Fibroblast of pulmonary artery (primary cell): ENCODE results near the gene CEP104.

ENCODE experiments used
- DNase-seq: peaks from one replicate; pipeline ENCODE4 v3.0.0-alpha.2; 2010; ENCODE audit warnings: low read depth
- H3K4me3 ChIP-seq: replicated peaks from 2 replicates; pipeline ENCODE4 v1.5.1; 2011; ENCODE audit warnings: low read depth, mild to moderate bottlenecking, control low read depth, low read length, moderate library complexity
- TF ChIP-seq, protein P1 (sequence below): IDR thresholded peaks from 2 replicates; pipeline ENCODE4 v1.5.1; 2011; ENCODE audit warnings: mild to moderate bottlenecking, control low read depth, low read length, inconsistent platforms; ENCODE audit errors: missing control alignments

CEP104 gene

DNA sequence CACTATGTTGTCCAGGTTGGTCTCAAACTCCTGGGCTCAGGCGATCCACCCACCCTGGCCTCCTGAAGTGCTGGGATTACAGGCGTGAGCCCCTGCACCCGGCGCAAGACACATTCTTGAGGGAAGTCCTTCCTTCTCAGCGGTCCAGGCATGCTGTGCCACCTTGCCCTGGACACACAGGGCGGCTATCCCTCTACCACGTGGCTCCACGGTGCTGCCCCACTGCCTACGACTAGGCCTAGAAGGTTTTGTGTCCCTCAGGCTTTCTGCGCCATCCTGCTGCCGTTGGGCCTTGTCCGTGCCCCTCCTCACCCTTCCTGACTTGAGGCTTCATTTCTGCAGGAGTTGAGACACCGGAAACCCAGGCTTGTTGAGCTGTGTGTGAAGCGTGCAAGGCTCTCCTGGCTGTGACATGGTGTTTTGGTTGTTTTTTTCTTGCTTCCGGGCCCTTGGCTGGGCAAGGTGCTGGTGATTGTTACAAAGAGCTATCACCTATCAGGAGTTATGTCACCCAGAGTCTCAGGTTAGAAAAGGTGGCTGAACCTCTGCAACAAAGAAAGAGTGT lies 29.2 kb upstream of the CEP104 start:
- no peak for DNase-seq
- TF ChIP-seq, protein P1, sequence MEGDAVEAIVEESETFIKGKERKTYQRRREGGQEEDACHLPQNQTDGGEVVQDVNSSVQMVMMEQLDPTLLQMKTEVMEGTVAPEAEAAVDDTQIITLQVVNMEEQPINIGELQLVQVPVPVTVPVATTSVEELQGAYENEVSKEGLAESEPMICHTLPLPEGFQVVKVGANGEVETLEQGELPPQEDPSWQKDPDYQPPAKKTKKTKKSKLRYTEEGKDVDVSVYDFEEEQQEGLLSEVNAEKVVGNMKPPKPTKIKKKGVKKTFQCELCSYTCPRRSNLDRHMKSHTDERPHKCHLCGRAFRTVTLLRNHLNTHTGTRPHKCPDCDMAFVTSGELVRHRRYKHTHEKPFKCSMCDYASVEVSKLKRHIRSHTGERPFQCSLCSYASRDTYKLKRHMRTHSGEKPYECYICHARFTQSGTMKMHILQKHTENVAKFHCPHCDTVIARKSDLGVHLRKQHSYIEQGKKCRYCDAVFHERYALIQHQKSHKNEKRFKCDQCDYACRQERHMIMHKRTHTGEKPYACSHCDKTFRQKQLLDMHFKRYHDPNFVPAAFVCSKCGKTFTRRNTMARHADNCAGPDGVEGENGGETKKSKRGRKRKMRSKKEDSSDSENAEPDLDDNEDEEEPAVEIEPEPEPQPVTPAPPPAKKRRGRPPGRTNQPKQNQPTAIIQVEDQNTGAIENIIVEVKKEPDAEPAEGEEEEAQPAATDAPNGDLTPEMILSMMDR: no peak
- no peak overlapping the region for H3K4me3 ChIP-seq

DNA sequence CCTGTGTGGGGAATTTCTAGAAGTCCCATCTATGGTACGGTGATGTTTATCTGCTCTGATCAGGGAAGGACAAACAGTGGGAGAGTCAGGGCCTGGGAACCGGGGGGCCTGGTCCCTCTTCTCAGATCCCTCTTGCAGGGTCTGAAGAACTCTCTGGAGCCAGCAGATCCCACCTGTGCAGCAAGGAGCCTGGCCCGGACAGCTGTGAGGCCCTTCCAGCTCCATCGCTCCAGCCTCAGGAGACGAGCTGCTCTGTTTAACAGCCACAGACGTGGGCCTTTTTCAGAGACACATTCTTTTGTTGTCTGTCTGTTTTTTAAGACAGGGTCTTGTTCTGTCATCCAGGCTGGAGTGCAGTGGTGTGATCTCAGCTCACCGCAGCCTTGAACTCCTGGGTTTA lies 28.6 kb upstream of the CEP104 start:
- DNase-seq: no peak
- H3K4me3 ChIP-seq: no peak overlapping the region
- TF ChIP-seq, protein P1: no peak

DNA sequence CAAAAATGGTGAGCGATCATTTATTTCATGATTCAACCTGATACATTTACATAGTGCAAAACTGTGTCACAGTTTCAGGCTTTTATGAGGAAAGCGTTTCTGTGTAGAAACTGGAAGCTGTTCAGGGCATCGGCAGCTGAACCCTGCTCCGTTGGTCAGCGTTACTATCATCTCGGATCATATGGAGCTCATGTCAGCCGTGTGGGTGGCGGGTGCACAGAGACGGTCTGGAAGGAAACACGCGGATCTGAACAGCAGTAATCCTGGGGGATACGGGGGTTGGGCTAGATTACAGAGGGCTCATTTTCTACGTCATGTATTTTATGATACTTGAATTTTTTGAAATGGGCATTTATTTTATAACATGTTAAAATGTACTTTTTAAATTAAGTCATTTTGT lies 28.0 kb upstream of the CEP104 start:
- H3K4me3 ChIP-seq: no peak overlapping the region
- TF ChIP-seq, protein P1: no peak
- DNase-seq: no peak

DNA sequence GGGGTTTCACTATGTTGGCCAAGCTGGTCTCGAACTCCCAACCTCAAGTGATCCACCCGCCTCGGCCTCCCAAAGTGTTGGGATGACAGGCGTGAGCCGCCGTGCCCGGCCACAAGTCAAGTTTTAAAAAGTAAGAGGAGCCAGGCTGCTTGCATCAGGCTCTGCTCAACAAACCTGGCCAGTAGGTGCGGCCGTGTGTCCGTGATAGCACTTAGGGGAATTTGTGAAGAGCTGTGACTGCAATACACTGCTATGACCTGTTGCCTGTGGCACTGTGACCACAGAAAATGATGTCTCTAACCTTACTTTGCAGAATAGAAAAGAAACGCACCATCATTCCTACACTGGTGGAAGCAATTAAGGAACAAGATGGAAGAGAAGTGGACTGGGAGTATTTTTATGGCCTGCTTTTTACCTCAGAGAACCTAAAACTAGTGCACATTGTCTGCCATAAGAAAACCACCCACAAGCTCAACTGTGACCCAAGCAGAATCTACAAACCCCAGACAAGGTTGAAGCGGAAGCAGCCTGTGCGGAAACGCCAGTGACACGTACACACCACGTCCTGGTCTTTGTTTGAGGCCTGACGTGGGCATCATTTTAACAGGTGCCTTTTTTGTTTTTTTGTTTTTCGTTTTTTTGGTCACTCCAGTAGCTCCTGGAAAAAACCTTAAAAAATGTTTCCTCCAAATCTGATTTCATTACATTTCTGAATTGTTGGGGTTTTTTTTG lies 26.3 kb upstream of the CEP104 start:
- TF ChIP-seq, protein P1: no peak
- no peak for DNase-seq
- H3K4me3 ChIP-seq: no peak overlapping the region

DNA sequence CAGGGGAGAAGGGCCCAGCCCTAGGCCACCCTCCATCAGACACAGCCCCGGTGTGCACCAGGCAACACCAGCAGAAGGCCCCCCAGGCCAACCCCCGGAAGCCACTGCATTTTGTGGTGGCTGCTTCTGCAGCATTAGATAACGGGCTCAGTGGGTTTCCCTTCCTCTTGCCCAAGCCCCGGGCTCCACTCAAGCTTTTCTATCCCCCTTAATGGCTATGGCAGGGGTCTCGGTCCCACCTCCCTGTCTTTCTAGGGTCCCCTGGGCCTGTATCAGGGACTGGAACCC lies 24.1 kb upstream of the CEP104 start:
- TF ChIP-seq, protein P1: no peak
- no peak overlapping the region for H3K4me3 ChIP-seq
- no peak for DNase-seq

DNA sequence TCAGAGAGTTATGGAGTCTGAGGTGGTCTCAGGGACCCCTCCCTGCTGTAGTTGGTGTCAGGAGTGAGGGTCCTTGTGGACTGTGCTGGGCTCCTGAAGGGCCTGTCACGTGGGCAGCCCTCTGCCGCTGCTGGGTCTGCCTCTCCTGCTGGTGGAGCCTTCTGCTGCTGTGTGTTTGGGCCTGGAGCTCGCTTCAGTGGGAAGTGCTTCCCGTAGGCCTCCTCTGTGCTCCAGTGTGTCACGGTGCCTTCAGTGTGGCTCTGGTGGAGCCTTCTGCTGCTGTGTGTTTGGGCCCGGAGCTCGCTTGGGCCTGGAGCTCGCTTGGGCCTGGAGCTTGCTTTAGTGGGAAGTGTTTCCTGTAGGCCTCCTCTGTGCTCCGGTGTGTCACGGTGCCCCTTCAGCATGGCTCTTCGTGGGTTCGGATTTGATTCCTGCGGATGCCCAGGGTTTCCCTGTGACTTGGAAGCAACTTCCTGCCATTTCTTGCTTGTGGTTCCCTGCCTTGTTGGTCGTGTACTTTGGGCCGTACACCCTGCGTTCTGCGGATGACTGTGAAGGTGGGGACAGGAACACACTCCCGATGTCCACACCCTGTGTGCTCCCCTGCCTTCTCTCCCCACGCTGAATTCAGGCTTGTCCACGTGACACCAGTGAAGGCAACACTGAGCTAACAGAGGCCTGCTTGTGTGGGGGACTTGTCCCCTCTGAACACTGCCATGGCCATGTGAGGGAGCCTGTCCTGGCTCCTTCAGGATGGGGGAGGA lies 23.6 kb upstream of the CEP104 start:
- DNase-seq: no peak
- TF ChIP-seq, protein P1: no peak
- H3K4me3 ChIP-seq: no peak overlapping the region
